Measurements from ENCODE around the gene SEMA4A.
A peak's percentile ranks its signal among the peaks of the same experiment; 100 is the strongest.

SEMA4A gene

DNA sequence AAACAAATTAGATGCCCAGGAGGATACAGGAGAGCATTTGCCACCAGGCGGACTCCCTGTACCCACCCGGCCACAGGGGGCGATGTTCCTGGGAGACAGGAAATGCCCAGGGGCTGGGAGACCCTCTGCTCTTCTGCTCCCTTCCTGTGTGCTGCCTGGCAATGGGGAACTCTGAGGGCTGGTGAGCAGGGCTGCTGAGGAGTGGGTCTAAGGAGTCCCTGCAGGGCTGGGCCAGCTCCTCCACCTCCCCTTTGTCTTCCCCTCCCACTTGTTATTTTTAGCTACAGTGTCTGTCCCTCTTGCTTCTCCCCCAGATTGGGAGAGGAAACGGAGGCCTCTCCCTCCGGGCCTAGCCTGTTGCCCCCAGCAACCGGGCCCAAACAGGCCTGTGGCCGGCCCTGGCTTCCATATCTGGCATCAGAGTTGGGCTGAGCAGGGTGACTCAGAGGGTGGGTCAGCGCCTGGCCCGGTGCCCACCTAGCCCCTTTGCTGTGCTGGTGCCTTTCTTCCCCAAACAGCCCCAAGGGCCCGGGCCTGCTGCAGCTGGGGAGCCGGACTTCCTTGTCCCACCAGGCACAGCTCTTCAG, 27.2 kb upstream of the SEMA4A start:
- peak overlapping the region; percentile 37 for H3K4me3 ChIP-seq (ENCODE audit: low read depth, low read length)
- TF ChIP-seq, protein P1, sequence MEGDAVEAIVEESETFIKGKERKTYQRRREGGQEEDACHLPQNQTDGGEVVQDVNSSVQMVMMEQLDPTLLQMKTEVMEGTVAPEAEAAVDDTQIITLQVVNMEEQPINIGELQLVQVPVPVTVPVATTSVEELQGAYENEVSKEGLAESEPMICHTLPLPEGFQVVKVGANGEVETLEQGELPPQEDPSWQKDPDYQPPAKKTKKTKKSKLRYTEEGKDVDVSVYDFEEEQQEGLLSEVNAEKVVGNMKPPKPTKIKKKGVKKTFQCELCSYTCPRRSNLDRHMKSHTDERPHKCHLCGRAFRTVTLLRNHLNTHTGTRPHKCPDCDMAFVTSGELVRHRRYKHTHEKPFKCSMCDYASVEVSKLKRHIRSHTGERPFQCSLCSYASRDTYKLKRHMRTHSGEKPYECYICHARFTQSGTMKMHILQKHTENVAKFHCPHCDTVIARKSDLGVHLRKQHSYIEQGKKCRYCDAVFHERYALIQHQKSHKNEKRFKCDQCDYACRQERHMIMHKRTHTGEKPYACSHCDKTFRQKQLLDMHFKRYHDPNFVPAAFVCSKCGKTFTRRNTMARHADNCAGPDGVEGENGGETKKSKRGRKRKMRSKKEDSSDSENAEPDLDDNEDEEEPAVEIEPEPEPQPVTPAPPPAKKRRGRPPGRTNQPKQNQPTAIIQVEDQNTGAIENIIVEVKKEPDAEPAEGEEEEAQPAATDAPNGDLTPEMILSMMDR (IDR thresholded peaks at IDR 0.05; ENCODE audit: insufficient read depth, low read depth, low read length, missing control alignments) = peak; percentile 46
- peak; percentile 82 for DNase-seq (ENCODE audit: low read depth)

DNA sequence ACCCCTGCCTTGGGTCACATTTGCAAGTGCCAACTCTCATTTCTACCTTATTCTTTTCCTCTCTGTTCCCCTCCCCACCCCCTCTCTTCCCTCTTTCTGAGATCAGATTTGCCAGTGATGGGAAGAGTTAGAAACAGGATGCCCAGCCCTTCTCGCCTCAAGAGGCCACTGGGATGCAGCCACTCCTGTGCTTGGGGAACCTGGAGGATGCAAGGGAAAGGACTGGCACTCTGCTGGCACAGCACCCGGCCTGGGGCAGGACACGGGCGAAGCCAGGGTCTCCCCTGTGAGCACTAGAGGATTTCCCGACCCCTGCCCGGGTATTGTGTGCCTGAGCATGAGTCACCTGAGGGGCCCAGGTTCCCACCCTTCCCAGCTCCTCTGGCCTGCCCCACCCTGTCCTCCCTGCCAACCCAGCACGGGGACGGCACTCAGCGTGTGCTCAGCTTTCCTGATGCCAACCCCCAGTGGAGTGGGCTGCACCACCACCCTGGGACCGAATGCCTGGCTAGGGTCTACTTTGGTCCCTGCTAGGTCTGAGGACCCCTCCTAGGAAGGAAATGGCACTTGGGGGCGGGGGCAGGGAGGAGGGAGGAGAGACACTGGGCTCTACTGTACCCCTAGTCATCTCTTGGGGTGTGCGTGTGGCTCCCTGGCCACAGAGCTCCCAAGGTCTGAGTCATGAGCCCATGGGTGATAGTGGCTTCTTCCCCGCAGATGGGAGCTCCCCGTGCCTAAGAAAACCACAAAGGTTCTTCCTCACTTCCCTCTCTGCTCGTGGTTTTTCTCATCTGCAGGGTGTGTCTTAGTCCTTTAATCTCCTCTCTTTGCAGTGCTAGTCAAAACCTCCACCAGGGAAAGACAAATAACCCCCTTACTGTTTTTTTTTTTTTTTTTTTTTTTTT, 26.5 kb upstream of the SEMA4A start:
- DNase-seq (ENCODE audit: low read depth) = peak; percentile 93
- TF ChIP-seq, protein P1 (IDR thresholded peaks at IDR 0.05; ENCODE audit: insufficient read depth, low read depth, low read length, missing control alignments) = no peak
- H3K4me3 ChIP-seq (ENCODE audit: low read depth, low read length) = peak overlapping the region; percentile 37

DNA sequence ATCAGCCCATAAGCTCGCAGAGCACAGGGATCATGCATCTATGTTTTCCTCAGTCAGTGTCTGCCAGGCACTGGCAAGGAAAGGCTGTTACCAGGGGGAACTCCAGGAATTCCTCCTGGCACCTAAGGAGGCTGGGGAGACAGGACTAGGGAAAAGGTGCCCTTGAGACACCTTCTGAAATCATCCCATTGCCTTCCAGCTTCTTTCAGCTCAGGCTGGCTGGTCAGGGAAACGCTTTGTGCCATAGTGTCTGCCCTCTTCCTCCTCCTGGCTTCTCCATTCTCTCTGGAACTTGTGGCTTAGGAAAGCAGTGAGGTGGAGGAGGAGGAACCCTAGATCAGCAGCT, 25.1 kb upstream of the SEMA4A start:
- no peak overlapping the region for H3K4me3 ChIP-seq (ENCODE audit: low read depth, low read length)
- TF ChIP-seq, protein P1 (IDR thresholded peaks at IDR 0.05; ENCODE audit: insufficient read depth, low read depth, low read length, missing control alignments) = no peak
- DNase-seq (ENCODE audit: low read depth) = no peak

DNA sequence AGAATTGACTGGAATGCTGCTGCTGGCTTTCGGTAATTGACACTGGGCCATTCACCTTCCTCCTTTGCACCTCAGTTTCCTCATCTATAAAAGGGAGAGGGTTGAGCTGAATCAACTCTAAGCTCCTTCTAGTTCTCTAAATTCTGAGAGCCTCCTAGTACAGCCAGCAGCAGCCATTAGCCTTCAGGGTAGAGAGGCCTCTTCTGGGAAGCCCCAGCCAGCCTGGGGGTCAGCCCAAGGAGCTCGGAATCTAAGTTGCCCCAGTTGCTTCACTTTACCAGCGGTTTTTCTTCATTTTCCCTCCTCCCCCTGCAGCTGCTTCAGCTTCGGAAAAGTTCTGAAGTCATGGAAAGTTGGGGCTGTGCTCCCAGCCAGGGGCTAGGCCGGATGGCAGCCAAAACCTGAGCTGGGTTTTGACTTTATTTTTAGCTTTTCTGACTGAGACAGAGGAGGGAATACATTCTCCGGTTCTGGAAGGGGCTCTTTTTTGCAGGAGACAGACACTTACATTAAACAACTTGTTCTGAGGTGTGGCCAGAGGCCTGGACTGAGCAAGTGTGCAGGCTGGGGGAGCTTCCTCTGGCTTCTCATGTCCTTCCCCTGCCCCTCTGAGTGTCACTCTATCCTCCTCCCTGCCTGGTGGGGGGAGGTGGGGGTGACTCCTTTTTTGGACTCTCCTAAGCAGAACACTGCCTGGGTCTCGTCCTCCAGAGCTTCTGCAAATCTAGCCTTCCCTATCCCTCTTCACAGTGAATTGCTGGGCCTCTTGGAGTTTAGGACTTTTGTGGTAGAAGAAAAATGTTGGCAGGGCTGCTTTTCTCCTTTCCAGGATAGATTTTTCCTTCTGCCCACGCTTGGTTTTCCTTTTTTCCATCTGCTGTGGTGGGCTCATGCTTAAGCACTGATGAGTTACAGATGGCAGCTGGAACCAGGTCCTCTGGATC, 24.5 kb upstream of the SEMA4A start:
- no peak overlapping the region for H3K4me3 ChIP-seq (ENCODE audit: low read depth, low read length)

DNA sequence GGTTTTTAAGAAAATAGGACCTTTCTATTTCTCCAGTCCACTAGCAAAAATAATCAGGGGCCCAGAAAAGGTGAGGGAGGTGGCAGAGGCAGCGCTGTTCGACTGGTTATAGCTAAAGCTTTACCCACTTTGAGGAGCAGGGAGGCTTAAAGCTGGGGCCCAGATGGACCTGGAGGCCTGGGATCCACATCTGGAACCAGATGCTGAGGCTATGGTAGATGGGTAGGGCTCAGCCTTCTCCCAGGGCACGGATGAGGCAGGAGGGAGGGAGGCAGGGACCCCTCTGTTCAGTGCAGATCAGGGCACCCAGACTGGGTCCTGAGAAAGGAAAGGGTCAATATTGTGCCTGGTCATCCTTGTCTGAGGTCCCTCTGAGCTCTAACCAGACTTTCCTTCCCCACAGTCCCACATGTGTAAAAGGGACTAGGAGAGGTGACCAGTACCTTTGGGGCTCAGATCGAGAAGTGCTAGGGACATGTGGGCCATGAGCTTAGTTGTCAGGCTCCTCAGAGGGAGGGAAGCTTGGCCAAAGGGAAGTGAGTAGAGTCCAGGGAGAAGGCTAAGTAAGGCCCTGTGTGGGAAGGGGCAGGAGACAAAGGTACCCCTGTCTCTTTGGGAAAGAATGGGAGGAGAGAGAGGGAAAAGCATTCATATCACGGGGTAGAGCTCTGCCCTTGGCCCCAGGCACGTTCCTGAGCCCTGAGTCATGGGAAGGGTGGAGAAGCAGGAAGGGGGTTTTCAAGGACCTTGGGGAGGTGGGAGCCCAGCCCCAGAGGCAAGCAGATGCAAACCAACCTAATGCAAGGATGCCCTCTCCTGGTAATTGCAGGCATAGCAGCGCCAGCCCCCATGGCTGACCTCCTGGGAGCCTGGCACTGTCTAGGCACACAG, 23.5 kb upstream of the SEMA4A start:
- TF ChIP-seq, protein P1 (IDR thresholded peaks at IDR 0.05; ENCODE audit: insufficient read depth, low read depth, low read length, missing control alignments) = peak; percentile 96
- no peak overlapping the region for H3K4me3 ChIP-seq (ENCODE audit: low read depth, low read length)
- DNase-seq (ENCODE audit: low read depth) = peak; percentile 80

More for the DNA sequence above, 24.5 kb upstream of the SEMA4A start:
- no peak for DNase-seq (ENCODE audit: low read depth)
- TF ChIP-seq, protein P1 (IDR thresholded peaks at IDR 0.05; ENCODE audit: insufficient read depth, low read depth, low read length, missing control alignments) = no peak

DNA sequence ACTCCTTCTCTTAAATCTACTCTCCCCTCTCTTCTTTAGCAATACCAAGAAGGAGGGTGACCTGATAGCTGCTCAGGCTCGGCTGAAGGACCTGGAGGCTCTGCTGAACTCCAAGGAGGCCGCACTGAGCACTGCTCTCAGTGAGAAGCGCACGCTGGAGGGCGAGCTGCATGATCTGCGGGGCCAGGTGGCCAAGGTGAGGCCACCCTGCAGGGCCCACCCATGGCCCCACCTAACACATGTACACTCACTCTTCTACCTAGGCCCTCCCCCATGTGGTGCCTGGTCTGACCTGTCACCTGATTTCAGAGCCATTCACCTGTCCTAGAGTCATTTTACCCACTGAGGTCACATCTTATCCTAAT, 22.8 kb upstream of the SEMA4A start:
- no peak overlapping the region for H3K4me3 ChIP-seq (ENCODE audit: low read depth, low read length)
- no peak for DNase-seq (ENCODE audit: low read depth)
- TF ChIP-seq, protein P1 (IDR thresholded peaks at IDR 0.05; ENCODE audit: insufficient read depth, low read depth, low read length, missing control alignments) = no peak

Measured in GM12865 (cell line).